GM21528 (cell line): ENCODE data around the gene MAP3K6.
A peak's percentile ranks its signal among the peaks of the same experiment; 100 is the strongest.
"Not testable (repeated sequence)": the region's sequence is repeated elsewhere in the genome, so short reads cannot be mapped to it uniquely, and the experiment has no call there.

Experiments
- ATAC-seq: cut with Tn5 transposase; IDR thresholded peaks from one replicate; pipeline ENCODE4 v1.9.1; 2021; ENCODE audit warnings: mild to moderate bottlenecking, moderate library complexity; ENCODE audit not compliant: unreplicated experiment, low FRiP score

Gene MAP3K6, protein sequence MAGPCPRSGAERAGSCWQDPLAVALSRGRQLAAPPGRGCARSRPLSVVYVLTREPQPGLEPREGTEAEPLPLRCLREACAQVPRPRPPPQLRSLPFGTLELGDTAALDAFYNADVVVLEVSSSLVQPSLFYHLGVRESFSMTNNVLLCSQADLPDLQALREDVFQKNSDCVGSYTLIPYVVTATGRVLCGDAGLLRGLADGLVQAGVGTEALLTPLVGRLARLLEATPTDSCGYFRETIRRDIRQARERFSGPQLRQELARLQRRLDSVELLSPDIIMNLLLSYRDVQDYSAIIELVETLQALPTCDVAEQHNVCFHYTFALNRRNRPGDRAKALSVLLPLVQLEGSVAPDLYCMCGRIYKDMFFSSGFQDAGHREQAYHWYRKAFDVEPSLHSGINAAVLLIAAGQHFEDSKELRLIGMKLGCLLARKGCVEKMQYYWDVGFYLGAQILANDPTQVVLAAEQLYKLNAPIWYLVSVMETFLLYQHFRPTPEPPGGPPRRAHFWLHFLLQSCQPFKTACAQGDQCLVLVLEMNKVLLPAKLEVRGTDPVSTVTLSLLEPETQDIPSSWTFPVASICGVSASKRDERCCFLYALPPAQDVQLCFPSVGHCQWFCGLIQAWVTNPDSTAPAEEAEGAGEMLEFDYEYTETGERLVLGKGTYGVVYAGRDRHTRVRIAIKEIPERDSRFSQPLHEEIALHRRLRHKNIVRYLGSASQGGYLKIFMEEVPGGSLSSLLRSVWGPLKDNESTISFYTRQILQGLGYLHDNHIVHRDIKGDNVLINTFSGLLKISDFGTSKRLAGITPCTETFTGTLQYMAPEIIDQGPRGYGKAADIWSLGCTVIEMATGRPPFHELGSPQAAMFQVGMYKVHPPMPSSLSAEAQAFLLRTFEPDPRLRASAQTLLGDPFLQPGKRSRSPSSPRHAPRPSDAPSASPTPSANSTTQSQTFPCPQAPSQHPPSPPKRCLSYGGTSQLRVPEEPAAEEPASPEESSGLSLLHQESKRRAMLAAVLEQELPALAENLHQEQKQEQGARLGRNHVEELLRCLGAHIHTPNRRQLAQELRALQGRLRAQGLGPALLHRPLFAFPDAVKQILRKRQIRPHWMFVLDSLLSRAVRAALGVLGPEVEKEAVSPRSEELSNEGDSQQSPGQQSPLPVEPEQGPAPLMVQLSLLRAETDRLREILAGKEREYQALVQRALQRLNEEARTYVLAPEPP (N-terminal part only)

DNA sequence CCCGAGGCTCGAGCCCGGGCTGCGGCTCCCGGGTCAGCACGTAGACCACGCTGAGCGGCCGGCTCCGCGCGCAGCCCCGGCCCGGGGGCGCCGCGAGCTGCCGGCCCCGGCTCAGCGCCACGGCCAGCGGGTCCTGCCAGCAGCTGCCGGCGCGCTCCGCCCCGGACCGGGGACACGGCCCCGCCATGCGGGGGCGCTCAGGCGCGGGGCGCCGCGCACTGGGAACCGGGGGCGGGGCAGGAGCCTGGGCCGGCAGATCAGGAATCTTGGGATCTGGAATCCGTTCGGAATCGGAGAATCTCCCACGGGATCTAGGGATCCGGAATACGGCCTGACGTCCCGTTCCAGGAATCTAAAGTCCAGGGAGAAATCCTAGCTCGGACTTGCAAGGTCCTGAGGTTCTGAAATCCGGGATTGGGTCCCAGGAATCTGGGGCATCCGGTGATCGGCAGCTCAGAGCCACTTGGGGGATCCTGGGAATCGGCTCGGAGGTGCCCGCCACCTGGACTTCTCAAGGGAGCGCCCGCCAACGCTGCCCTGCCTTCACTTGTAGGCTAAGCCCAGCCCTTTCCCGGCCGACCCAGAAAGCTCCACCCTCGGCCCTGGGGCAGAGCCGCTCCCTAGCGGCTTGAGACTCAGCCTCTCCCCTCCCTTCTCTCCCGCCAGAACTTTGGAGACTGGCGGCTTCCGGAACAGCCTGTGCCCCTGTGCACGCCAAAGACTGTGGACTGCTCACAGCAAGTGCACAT is at the start of gene MAP3K6:
MAP3K6 (minus strand) TSS at position 551 of the 749 bp plus-strand sequence; CDS start at position 187, 364 bp downstream.
- peak; percentile 34 for ATAC-seq

DNA sequence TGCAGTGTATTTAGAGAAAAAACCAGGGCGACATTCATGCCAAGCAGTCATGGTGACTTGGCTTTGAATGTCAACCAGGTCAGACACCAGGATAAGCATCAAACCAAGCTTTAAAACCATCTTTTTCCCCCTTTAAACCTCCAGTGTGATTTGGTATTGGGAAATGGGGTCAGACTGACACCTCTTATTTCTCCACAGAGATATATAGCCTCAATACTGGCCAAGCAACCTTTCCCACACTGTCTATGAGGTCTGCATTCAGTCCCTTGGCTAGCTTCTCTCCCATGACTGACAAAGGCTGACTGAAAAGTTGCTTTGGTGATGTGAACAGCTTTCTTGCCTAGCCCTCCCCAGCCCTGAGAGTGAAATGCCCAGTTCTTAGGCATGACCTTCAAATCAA is 47.3 kb upstream of the MAP3K6 start:
- no peak for ATAC-seq

DNA sequence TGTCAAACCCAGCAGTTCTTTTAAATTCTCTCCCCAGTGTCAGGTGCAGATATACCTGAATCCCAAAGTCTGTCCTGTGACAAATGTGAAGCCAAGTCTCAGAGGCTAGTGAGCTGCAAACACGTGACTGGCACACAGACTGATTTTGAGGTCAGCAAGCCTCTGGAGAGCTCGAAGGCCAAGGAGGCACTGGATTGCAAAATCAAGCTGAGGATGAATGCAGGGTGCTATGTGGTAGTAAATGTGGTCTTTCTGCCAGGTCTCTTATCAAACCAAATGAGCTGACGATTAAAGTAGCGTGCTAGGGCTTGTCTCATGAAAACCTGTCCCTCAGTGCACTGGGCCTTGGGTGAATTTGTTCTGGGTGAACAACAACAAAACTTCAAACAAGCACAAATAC is 46.2 kb upstream of the MAP3K6 start:
- ATAC-seq = no peak

DNA sequence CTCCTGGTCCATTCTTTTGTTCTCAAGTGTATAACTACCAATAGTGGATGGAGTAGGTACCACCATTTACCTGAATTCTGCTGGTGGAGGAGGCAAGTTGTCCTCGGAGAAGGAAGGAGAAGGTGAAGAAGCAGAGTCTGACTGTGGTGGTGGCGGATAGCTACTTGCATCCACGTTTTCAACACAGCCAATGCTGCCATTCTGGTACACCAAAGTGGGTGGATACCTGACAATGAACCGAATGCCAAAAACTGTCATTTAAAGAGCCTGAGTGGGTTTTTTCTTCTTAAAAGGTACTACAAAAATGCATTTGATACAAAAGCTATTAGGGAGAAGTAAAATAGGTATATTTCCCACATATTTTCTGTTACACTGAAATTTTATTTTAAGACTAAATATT is 45.7 kb upstream of the MAP3K6 start:
- no peak for ATAC-seq

DNA sequence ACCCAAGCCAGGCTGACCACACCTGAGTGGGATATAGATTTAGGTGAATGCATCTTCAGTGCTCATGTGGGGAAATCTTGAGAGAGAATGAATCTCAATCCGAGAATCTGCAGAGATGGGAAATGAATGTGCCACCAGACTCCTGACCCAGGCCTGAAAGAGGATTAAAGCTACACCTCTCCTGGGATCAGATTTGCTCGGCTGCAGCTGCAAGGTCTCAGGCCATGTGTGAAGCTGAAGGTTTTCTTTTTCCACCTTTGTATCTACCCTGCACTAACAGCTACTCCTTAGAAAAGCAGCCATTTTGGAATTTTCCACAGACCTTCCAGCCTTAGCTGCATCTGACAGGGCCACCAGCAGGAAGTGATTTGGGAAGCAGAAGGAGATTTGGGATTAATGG is 43.9 kb upstream of the MAP3K6 start:
- ATAC-seq = no peak

DNA sequence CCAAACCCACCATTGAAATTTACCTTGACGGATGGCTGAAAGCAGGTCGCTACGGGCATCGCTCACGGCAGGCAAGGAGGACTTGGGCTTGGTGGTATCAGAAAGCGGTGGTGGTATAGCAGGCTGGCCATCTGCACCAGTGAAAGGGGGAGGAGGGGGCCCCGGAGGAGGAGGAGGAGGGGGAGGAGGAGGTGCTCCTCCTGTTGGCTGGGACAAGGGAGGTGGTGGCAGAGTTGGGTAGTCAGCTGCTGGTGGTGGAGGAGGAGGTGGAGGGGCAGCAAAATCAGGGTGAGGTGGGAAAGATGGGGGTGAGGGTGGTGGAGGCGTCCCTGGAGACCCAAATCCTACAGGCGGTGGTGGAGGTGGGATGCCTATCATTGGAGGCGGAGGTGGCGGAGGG is 42.9 kb upstream of the MAP3K6 start:
- ATAC-seq = no peak

DNA sequence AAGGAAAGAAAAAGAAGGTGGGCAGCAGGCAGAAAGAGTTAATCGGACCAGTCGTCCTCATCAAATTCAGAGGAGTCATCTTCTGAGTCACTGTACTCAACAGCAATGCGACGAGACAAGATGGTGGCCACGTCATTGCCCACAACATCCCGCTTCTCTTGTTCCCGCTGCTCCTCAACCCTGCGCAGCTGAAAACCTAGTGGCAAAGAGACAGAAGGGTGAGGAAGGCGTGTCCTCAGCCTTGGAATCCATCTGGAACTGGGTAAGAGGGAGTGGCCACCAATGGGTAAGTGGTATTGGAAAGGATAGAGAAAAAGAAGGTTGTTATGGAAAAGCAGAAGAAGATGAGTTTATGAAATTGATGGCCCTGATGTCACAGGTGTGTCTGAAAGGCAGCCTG is 41.4 kb upstream of the MAP3K6 start:
- ATAC-seq = no peak

DNA sequence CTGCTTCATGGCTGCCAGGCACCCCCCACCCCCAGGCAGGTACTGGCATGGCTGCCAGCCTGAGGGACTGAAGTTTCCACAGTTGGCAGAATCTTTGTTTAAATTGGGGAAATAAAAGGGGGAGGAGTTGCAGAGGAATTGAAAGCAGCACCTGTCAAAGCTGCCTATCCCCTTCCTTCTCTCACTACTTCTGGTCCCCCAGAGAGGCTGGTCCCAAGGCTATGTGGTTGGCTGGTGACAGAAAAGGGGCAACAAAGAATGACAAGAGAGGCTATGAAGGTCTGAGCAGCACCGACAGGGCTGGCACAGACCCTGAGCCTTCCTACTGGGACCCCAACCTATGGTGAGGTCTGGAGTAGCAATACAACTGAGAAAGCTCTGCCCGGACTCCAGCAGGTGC is 40.0 kb upstream of the MAP3K6 start:
- not testable (repeated sequence) for ATAC-seq

DNA sequence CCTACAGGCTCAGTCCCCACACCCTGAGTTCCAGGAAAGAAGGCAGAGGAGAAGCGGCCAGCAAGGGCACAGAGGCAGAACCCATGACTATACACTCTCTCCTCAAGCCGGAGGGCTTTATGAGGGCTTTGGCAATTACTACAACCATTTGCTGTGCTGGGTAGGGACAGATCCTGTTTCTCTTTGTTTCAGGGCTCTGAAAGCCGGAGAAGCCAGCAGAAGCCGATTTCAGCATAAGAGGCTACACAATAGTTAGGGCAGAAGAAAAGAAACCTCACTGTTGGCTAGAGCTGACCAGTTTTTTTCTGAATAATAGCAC is 39.6 kb upstream of the MAP3K6 start:
- no peak for ATAC-seq

DNA sequence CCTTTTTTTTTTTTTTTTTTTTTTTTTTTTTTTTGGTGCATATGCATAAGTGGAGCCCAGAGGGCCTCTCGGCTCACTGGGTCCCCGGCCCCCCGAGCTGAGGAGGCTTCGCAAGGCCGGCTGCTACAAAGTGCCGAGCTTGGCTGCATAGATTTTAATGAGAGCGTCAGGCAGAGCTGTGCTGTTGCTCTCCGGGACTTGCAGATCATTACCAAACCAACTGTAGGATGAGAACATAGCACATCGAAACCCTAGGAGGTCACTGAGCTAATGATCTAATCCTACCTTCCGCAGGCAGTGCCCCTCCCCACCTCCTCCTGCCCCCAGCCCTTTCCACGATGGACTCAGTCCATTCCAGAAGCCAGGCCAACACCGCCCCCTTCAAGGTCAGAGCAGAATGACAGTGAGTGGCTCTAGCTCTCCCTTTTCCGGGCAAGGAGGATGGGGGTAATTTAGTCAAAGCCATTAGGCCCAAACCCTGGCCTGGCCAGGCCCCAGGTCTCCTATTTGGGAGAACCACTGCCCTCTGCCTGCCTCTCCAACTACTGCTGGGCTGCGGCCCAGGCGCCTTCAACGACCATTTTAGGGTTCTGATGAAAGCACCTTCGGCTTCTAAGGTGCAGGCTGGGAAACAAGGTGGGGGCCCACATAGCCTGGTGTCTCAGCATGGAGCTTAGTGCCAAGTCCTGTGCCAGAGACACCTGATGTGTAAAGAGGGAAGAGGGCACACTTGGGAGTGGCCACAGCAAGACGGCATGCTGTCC is 39.0 kb upstream of the MAP3K6 start:
- not testable (repeated sequence) for ATAC-seq

DNA sequence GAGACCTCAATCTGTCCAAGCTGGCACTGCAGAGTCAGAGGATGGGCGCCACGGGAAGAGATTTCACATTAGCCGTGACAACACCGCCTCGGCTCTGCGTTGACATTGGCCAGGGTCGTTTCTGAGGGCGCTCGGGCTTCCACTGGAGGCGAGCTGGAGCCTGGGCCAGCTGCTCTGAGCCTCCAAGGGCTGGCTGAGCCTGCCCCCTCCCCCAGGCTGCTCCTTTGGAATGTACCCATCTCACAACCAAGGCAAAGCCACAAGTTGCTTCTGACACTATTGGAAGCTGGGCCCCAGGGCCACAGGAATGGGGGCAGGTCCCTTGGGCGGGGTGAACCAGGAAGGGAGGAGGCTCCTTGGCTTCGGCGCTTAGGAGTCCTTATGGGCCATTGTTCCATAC is 38.3 kb upstream of the MAP3K6 start:
- no peak for ATAC-seq

DNA sequence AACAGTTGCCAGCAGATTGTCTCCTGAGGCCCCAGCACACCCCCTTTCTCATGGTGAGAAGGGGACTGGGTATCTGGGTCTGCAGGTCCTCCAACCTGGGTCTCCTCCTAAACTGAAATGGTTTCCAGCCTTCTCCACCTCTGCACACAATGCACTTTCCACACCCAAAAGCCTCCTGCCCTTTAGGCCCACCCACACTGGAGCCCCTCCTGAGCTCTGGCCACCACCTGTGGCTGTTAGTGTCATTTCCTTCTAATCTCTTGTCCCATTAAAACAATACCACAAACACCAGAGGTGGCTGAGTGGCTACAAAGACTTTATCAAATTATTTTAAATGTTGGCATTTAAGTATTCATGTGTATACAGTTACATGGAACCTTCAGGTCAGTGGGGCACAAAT is 37.2 kb upstream of the MAP3K6 start:
- no peak for ATAC-seq

DNA sequence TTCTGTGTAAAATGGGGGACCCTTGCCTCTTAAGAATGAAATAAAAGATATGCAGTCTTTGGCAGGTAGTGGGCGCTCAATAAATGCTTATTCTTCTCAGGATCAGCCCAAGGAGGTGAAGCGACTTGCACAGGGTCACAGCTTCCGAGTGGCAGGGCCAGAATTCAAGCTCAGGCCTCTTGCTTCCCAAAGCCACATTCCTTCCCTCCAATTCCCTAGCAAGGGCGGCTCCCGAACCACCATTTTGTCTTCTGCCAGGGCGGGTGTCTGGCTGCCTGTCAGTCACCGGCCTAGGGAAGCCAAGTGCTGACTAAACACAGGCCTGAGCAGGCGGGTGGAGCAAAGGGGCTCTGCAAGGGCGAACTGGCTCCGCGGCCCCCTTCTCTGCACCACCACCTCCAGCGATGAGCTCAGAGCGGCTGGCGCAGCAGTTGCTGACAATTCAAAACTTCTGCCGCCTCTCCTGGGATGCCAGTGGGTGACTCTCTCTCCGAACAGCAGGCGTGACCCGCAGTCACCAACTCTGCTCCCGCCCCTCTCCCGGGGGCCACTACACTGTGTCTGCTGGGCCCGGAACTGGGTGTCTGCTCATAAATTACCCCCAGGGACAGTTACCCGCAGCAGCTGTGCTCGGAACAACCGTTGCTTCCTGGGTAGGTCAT is 36.4 kb upstream of the MAP3K6 start:
- no peak for ATAC-seq

DNA sequence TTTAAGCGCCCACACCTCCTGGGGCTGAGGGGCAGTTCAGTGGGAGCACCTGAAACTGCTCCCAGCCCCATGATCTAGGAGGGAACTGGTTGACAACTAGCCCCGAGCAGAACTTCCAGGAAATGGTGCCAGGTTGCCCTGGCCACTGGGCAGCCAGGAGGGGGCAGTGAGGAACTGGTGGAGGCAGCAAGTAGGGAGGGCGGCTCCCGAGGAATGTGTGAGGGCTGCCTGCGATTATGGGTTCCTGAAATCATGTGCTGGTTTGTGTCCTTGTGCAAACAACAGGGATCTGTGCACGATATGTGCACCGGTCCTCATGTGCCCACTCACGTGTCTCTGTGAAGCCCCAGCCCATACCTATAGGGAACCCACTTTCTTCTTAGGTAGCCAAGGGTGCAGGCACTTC is 35.6 kb upstream of the MAP3K6 start:
- ATAC-seq = no peak

DNA sequence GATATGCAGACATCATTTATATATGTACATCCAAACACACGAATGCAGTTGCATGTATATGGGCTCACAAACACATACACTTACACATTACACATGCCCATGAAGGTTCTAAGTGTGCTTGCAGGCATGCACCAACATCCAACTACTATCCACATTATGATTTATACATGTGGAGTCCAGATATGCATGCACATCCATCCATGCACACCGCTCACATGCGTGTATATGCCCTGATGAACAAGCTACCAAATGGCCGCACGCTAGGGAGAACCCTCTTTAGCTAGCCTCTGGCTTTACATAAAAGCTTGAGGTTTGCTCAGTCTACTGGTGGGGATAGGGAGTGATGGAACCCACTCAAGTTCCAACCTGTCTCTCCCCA is 34.2 kb upstream of the MAP3K6 start:
- ATAC-seq = no peak

DNA sequence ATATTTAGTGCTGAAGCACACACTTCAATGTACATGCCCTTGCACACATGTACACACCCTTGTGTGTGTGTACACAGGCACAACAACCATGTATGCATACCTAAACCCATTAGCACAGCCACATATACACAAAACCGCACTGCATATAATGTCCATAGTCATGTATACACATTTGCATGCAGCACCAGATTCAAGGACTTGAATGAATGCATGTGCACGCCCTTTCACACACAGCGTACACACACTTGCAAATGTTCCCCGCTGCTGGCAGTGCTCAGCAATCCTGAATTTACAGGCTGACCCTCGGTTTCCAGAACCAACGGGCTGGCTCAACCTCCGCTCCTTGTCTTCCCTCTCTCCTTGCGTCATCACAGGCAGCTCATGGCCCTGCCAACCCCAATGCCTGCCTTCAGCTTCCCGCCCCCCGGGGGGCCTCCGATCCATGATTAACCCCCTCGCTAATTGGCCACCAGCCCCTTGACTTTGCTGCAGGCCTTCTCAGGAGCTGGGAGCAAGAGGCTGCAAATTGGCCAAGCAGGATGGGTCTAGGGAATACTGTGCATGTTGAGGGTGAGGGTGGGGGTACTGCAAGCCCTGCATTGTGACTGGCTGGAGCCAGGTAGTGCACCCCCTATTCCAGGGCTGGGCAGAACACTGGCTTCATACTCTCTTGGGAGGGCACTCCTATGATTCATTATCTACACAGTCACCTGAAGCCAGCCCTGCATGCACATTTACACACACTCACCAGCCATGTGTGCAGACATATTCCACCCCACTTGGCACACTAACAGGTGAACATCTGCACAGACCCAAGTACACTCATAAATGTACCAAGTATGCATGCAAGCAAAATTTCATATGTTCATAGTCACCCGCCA is 33.6 kb upstream of the MAP3K6 start:
- no peak for ATAC-seq

DNA sequence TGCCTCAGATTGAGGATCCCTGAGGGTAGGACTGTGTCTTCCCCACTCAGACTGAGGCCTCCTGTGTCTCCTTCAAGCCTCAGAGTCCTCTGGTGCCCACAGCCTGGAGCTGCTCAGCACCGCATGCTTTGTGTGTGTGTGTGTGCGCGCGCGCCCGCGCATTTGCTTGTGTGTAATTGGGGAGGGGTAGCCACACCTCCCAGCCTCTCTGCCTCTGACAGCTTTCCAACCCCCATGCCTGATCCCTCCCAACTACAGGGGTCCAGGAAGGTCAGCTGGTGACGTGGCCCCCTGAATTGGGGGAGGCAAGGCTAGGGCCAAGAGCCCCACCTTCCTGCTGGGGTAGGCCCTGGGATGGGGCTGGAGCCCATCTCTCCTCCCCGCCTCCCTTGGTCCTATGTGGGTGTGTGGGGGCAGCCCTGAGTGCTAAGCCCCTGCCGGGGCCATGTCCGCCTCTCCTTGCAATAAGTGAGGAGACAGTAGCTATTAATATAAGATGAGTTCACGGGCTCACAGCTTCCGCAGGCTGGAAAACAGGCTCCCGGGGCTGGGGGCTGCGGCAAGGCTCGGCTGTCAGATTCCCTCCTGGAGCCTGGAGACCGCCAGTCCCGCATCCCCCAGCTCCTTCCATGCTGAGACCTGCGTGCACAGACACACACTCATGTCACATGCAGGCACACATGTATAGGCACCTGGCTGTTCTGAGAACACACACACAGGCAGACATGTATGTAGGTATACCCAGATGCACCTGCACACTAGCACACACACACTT is 32.7 kb upstream of the MAP3K6 start:
- no peak for ATAC-seq
